ENCODE data around the gene MACROD2.

The MACROD2 gene

DNA sequence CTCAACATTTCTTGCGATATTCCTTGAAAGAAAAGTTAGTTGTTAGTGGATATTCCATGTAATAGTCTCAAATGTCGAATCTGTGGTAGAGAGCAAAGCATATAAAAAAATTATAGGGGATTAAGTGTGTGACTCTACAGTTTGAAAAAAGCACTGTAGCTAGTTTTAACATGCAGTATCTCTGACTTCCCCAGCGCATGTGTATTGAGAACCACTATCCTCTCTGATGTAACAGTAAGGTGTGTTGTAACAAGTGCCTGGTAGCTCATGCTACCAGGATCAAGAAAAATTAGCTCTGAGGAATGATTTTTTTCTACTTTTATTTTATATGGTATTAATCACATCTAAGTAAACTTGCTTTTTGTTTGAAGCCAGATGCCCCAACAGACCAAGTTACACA, 1788.7 kb downstream of the MACROD2 start (continued):
- TF ChIP-seq, protein P1, sequence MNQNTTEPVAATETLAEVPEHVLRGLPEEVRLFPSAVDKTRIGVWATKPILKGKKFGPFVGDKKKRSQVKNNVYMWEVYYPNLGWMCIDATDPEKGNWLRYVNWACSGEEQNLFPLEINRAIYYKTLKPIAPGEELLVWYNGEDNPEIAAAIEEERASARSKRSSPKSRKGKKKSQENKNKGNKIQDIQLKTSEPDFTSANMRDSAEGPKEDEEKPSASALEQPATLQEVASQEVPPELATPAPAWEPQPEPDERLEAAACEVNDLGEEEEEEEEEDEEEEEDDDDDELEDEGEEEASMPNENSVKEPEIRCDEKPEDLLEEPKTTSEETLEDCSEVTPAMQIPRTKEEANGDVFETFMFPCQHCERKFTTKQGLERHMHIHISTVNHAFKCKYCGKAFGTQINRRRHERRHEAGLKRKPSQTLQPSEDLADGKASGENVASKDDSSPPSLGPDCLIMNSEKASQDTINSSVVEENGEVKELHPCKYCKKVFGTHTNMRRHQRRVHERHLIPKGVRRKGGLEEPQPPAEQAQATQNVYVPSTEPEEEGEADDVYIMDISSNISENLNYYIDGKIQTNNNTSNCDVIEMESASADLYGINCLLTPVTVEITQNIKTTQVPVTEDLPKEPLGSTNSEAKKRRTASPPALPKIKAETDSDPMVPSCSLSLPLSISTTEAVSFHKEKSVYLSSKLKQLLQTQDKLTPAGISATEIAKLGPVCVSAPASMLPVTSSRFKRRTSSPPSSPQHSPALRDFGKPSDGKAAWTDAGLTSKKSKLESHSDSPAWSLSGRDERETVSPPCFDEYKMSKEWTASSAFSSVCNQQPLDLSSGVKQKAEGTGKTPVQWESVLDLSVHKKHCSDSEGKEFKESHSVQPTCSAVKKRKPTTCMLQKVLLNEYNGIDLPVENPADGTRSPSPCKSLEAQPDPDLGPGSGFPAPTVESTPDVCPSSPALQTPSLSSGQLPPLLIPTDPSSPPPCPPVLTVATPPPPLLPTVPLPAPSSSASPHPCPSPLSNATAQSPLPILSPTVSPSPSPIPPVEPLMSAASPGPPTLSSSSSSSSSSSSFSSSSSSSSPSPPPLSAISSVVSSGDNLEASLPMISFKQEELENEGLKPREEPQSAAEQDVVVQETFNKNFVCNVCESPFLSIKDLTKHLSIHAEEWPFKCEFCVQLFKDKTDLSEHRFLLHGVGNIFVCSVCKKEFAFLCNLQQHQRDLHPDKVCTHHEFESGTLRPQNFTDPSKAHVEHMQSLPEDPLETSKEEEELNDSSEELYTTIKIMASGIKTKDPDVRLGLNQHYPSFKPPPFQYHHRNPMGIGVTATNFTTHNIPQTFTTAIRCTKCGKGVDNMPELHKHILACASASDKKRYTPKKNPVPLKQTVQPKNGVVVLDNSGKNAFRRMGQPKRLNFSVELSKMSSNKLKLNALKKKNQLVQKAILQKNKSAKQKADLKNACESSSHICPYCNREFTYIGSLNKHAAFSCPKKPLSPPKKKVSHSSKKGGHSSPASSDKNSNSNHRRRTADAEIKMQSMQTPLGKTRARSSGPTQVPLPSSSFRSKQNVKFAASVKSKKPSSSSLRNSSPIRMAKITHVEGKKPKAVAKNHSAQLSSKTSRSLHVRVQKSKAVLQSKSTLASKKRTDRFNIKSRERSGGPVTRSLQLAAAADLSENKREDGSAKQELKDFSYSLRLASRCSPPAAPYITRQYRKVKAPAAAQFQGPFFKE (tag by site-specific recombination; IDR thresholded peaks at IDR 0.05; ENCODE audit: borderline replicate concordance): no peak
- TF ChIP-seq HOXA7 (CRISPR knock-in tag; IDR thresholded peaks at IDR 0.05; ENCODE audit: borderline replicate concordance) (no peak), ZXDB (tag by site-specific recombination; IDR thresholded peaks at IDR 0.05) (no peak), ZNF600 (tag by site-specific recombination; IDR thresholded peaks at IDR 0.05) (no peak), ZNF501 (tag by site-specific recombination; IDR thresholded peaks at IDR 0.05) (no peak), GLI2 (tag by site-specific recombination; IDR thresholded peaks at IDR 0.05; ENCODE audit: borderline replicate concordance, low read depth) (no peak), ZNF645 (tag by site-specific recombination; IDR thresholded peaks at IDR 0.05) (no peak), MZF1 (tag by site-specific recombination; IDR thresholded peaks at IDR 0.05; ENCODE audit: borderline replicate concordance) (no peak), ZNF555 (tag by site-specific recombination; conservative IDR thresholded peaks at IDR 0.05) (no peak), ZBTB20 (tag by site-specific recombination; IDR thresholded peaks at IDR 0.05) (no peak)

- H3K9me3 ChIP-seq (ENCODE audit: control insufficient read depth, insufficient read depth, low read depth, low read length): no peaks in the 10 kb centered on the region
- POLR2A ChIA-PET: no interaction called here
- no peak for TF ChIP-seq ZNF571 (tag by site-specific recombination; IDR thresholded peaks at IDR 0.05)
- no peak overlapping the region for H3K4me3 ChIP-seq (ENCODE audit: low read depth, low read length)
- H3K27ac ChIP-seq (ENCODE audit: extremely low read depth, low read depth, low read length): no peak overlapping the region
- no peaks in the 10 kb centered on the region for H3K36me3 ChIP-seq (ENCODE audit: control insufficient read depth in 2 of 2, insufficient read depth in 1 of 2, low read length in 2 of 2)
- no peaks in the 10 kb centered on the region for H3K4me1 ChIP-seq (ENCODE audit: control insufficient read depth, insufficient read depth, low read length)
- CTCF ChIA-PET: interaction anchor here (0.7 kb wide), 1 partner anchor 340 kb away, joined by 3 read pairs; no protein-coding TSS in a partner anchor
These were observed 1793.8 kb downstream of the MACROD2 start for GRCh38 chr20:15789079-15789478.

DNA sequence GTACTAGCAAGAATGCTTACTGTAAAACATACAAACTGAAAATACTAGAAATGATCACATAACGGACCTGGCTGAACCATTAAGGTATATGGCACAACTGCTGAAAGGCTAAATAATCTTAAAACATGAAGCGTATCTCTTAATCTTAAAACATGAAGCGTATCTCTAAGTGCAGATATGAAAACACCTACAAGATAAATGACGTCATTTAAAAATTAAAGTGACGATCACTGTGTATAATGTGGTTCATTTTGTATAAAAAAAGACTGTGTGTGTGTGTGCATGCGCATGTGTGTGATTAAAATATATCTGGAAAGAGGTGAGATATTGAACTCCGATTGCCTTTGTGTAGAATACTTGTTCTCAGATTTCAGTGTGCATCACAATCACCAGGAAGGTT, 1797.5 kb downstream of the MACROD2 start:
- TF ChIP-seq ZFHX2 (tag by site-specific recombination; conservative IDR thresholded peaks at IDR 0.05): no peak
- no peak for TF ChIP-seq ZNF571 (tag by site-specific recombination; IDR thresholded peaks at IDR 0.05)
- no peak for TF ChIP-seq ZNF549 (tag by site-specific recombination; IDR thresholded peaks at IDR 0.05)
- TF ChIP-seq ZNF391 (tag by site-specific recombination; IDR thresholded peaks at IDR 0.05; ENCODE audit: borderline replicate concordance, low read depth): no peak
- no peak for TF ChIP-seq ZNF350 (tag by site-specific recombination; IDR thresholded peaks at IDR 0.05)
- no peak for TF ChIP-seq ZNF843 (tag by site-specific recombination; IDR thresholded peaks at IDR 0.05)
- POLR2A ChIA-PET: no interaction called here
- no peak overlapping the region for H3K27ac ChIP-seq (ENCODE audit: extremely low read depth, low read depth, low read length)
- no peaks in the 10 kb centered on the region for H3K36me3 ChIP-seq (ENCODE audit: control insufficient read depth in 2 of 2, insufficient read depth in 1 of 2, low read length in 2 of 2)
- CTCF ChIA-PET: no interaction called here
- no peaks in the 10 kb centered on the region for H3K4me1 ChIP-seq (ENCODE audit: control insufficient read depth, insufficient read depth, low read length)
- H3K4me3 ChIP-seq (ENCODE audit: low read depth, low read length): no peak overlapping the region
- no peaks in the 10 kb centered on the region for H3K9me3 ChIP-seq (ENCODE audit: control insufficient read depth, insufficient read depth, low read depth, low read length)
